ENCODE results near the gene ST13. TPM values are rescaled to one million over a fixed set of nuclear protein-coding genes. Genes with fewer than 3 reads are reported as not detected.

ST13 gene
- total and polyA plus RNA-seq, 9 of the 15 experiments (the other 6 are each of a cell fraction or from before 2014, with no cell fraction given): 53.6 to 311 (median 195) TPM

DNA sequence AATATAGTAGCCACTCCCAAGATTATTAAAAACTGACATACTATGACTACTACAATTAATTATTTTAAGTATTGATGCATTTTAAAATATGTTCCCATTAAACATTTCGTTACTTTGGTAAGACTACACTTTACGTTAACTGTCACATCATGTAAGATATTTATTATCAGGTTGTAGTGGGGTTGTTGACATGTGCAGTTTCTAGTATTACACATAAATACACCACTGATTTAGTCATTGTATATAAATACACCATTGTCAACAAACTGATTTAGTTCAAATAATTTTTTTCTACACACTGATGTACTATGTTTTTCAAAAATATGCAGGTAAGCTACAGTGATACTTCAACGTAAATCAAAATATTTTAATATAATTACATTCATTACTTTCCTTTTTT is 11.5 kb downstream of the ST13 start:
- TF ChIP-seq, protein P1, sequence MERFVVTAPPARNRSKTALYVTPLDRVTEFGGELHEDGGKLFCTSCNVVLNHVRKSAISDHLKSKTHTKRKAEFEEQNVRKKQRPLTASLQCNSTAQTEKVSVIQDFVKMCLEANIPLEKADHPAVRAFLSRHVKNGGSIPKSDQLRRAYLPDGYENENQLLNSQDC (CRISPR knock-in tag; IDR thresholded peaks at IDR 0.05): no peak
- TF ChIP-seq SRSF9 (IDR thresholded peaks at IDR 0.05; ENCODE audit: borderline replicate concordance, low read depth, low read length) (no peak), ETV6 (IDR thresholded peaks at IDR 0.05; ENCODE audit: borderline replicate concordance in 1 of 2, low read depth in 2 of 2, low read length in 1 of 2) (no peak), ETV6 (CRISPR knock-in tag; IDR thresholded peaks at IDR 0.05; ENCODE audit: borderline replicate concordance) (no peak), GATAD2A (IDR thresholded peaks at IDR 0.05) (no peak), ZNF445 (CRISPR knock-in tag; IDR thresholded peaks at IDR 0.05; ENCODE audit: low read depth) (no peak), ZNF217 (CRISPR knock-in tag; IDR thresholded peaks at IDR 0.05) (no peak), ZNF696 (CRISPR knock-in tag; conservative IDR thresholded peaks at IDR 0.05) (no peak), NCOA6 (IDR thresholded peaks at IDR 0.05) (no peak)
- TF ChIP-seq, protein P2, sequence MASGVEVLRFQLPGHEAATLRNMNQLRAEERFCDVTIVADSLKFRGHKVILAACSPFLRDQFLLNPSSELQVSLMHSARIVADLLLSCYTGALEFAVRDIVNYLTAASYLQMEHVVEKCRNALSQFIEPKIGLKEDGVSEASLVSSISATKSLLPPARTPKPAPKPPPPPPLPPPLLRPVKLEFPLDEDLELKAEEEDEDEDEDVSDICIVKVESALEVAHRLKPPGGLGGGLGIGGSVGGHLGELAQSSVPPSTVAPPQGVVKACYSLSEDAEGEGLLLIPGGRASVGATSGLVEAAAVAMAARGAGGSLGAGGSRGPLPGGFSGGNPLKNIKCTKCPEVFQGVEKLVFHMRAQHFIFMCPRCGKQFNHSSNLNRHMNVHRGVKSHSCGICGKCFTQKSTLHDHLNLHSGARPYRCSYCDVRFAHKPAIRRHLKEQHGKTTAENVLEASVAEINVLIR (CRISPR knock-in tag; IDR thresholded peaks at IDR 0.05): no peak
- TF ChIP-seq, protein P3, sequence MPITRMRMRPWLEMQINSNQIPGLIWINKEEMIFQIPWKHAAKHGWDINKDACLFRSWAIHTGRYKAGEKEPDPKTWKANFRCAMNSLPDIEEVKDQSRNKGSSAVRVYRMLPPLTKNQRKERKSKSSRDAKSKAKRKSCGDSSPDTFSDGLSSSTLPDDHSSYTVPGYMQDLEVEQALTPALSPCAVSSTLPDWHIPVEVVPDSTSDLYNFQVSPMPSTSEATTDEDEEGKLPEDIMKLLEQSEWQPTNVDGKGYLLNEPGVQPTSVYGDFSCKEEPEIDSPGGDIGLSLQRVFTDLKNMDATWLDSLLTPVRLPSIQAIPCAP (CRISPR knock-in tag; IDR thresholded peaks at IDR 0.05; ENCODE audit: borderline replicate concordance): no peak
- TF ChIP-seq, protein P4, sequence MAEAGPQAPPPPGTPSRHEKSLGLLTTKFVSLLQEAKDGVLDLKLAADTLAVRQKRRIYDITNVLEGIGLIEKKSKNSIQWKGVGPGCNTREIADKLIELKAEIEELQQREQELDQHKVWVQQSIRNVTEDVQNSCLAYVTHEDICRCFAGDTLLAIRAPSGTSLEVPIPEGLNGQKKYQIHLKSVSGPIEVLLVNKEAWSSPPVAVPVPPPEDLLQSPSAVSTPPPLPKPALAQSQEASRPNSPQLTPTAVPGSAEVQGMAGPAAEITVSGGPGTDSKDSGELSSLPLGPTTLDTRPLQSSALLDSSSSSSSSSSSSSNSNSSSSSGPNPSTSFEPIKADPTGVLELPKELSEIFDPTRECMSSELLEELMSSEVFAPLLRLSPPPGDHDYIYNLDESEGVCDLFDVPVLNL (CRISPR knock-in tag; IDR thresholded peaks at IDR 0.05; ENCODE audit: low read depth): no peak
- DNase-seq (ENCODE audit: extremely low read depth in 1 of 4, low spot score in 3 of 4) (no peak), FAIRE-seq (no peak), ATAC-seq (no peak)
- Histone ChIP-seq H3K27me3 (ENCODE audit: control insufficient read depth in 2 of 2, insufficient read depth in 2 of 2, low read length in 2 of 2) (no peaks in the 10 kb centered on the region), H2AFZ (ENCODE audit: low read depth, low read length) (no peak overlapping the region), H3K36me3 (ENCODE audit: control insufficient read depth, insufficient read depth, low read length) (peaks cover 90% of the 10 kb centered on the region), H3K9me3 (replicated peaks; ENCODE audit: control insufficient read depth, insufficient read depth, low read depth, low read length) (no peaks in the 10 kb centered on the region), H3K4me2 (ENCODE audit: insufficient read depth, low read length) (no peak overlapping the region), H3K9ac (ENCODE audit: insufficient read depth in 1 of 2, low read depth in 2 of 2, low read length in 2 of 2) (no peak overlapping the region), H3K27ac (ENCODE audit: extremely low read depth, low read depth, low read length) (no peak overlapping the region), H3K4me3 (no peak overlapping the region), H3K9me1 (ENCODE audit: control insufficient read depth, insufficient read depth, low read length) (no peaks in the 10 kb centered on the region), H3K79me2 (ENCODE audit: control insufficient read depth, insufficient read depth, low read length) (peaks cover 40% of the 10 kb centered on the region), H4K20me1 (replicated peaks; ENCODE audit: control insufficient read depth, insufficient read depth, low read length) (no peaks in the 10 kb centered on the region), H3K4me1 (replicated peaks in 1 of 2; ENCODE audit: control insufficient read depth in 2 of 2, insufficient read depth in 2 of 2, low read length in 2 of 2) (no peaks in the 10 kb centered on the region; a peak in 1 of 5 replicates)
- intact Hi-C loops (cut with micrococcal nuclease): no loop called here
- 94% methylated on average over 3 of the region's 3 CpGs for WGBS (ENCODE audit: insufficient coverage, low coverage, missing lambda C conversion rate)
- no TSS peak for BruUV-seq (replicated peaks)
- ChIA-PET POLR2A (no interaction called here), CTCF (ENCODE audit: low intra/inter-chr PET ratio) (no interaction called here)
- in situ Hi-C loops (cut with MboI): no loop called here

Data from K562 (cell line).